ENCODE data around the gene CDCA5.

Gene CDCA5

GRCh38 chr11:65060913-65061408 is 22.9 kb downstream of the CDCA5 start:
- no peak overlapping the region for H3K4me2 ChIP-seq (ENCODE audit: low read depth, low read length, poor library complexity, severe bottlenecking)
- no peaks in the 10 kb centered on the region for H3K36me3 ChIP-seq (ENCODE audit: insufficient read depth, low read length)
- no peaks in the 10 kb centered on the region for H4K20me1 ChIP-seq (ENCODE audit: insufficient read depth, low read length, poor library complexity, severe bottlenecking)
- H3K79me2 ChIP-seq (ENCODE audit: insufficient read depth, low read length), result no peaks in the 10 kb centered on the region
- H3K4me1 ChIP-seq (ENCODE audit: insufficient read depth, low read length, poor library complexity, severe bottlenecking), result no peaks in the 10 kb centered on the region
- H2AFZ ChIP-seq (ENCODE audit: low read length), result no peak overlapping the region
- H3K4me3 ChIP-seq (ENCODE audit: low read length, poor library complexity, severe bottlenecking), result no peak overlapping the region
- H3F3A ChIP-seq (ENCODE audit: low read depth), result no peaks in the 10 kb centered on the region
- no peaks in the 10 kb centered on the region for H3K27me3 ChIP-seq (ENCODE audit: insufficient read depth, low read length, poor library complexity, severe bottlenecking)
- no peaks in the 10 kb centered on the region for H3K9me3 ChIP-seq (ENCODE audit: insufficient read depth, low read depth, low read length)
- H3K9me2 ChIP-seq (replicated peaks; ENCODE audit: low read depth, low read length), result no peaks in the 10 kb centered on the region
- H3K9ac ChIP-seq (ENCODE audit: low read depth, low read length, poor library complexity, severe bottlenecking), result no peak overlapping the region
- TF ChIP-seq CTCF (conservative IDR thresholded peaks at IDR 0.05; ENCODE audit: low read length), result peak; percentile 45
- no peak for TF ChIP-seq EZH2phosphoT487 (IDR thresholded peaks at IDR 0.05; ENCODE audit: borderline replicate concordance)

GRCh38 chr11:65059959-65060824 is 23.6 kb downstream of the CDCA5 start:
- Histone ChIP-seq H3K9ac (ENCODE audit: low read depth, low read length, poor library complexity, severe bottlenecking) (no peak overlapping the region), H3K27me3 (ENCODE audit: insufficient read depth, low read length, poor library complexity, severe bottlenecking) (no peaks in the 10 kb centered on the region), H3K4me2 (ENCODE audit: low read depth, low read length, poor library complexity, severe bottlenecking) (no peak overlapping the region), H3K79me2 (ENCODE audit: insufficient read depth, low read length) (no peaks in the 10 kb centered on the region), H4K20me1 (ENCODE audit: insufficient read depth, low read length, poor library complexity, severe bottlenecking) (no peaks in the 10 kb centered on the region), H3K4me3 (ENCODE audit: low read length, poor library complexity, severe bottlenecking) (no peak overlapping the region), H3K9me3 (ENCODE audit: insufficient read depth, low read depth, low read length) (no peaks in the 10 kb centered on the region), H3K4me1 (ENCODE audit: insufficient read depth, low read length, poor library complexity, severe bottlenecking) (no peaks in the 10 kb centered on the region), H3K36me3 (ENCODE audit: insufficient read depth, low read length) (no peaks in the 10 kb centered on the region), H3F3A (ENCODE audit: low read depth) (no peaks in the 10 kb centered on the region), H2AFZ (ENCODE audit: low read length) (peak overlapping the region; percentile 32; the same call in 1 of the 2 replicates), H3K9me2 (replicated peaks; ENCODE audit: low read depth, low read length) (no peaks in the 10 kb centered on the region)
- TF ChIP-seq CTCF (conservative IDR thresholded peaks at IDR 0.05; ENCODE audit: low read length) (no peak), EZH2phosphoT487 (IDR thresholded peaks at IDR 0.05; ENCODE audit: borderline replicate concordance) (no peak)

- no peak overlapping the region for H3K4me2 ChIP-seq (ENCODE audit: low read depth, low read length, poor library complexity, severe bottlenecking)
- no peaks in the 10 kb centered on the region for H3F3A ChIP-seq (ENCODE audit: low read depth)
- H3K27me3 ChIP-seq (ENCODE audit: insufficient read depth, low read length, poor library complexity, severe bottlenecking), result no peaks in the 10 kb centered on the region
- H3K36me3 ChIP-seq (ENCODE audit: insufficient read depth, low read length), result no peaks in the 10 kb centered on the region
- TF ChIP-seq EZH2phosphoT487 (IDR thresholded peaks at IDR 0.05; ENCODE audit: borderline replicate concordance) (no peak), CTCF (conservative IDR thresholded peaks at IDR 0.05; ENCODE audit: low read length) (no peak)
- no peak overlapping the region; the same call in 1 of the 2 replicates for H2AFZ ChIP-seq (ENCODE audit: low read length)
- no peaks in the 10 kb centered on the region for H3K79me2 ChIP-seq (ENCODE audit: insufficient read depth, low read length)
- no peaks in the 10 kb centered on the region for H3K9me3 ChIP-seq (ENCODE audit: insufficient read depth, low read depth, low read length)
- no peaks in the 10 kb centered on the region for H3K4me1 ChIP-seq (ENCODE audit: insufficient read depth, low read length, poor library complexity, severe bottlenecking)
- no peak overlapping the region for H3K9ac ChIP-seq (ENCODE audit: low read depth, low read length, poor library complexity, severe bottlenecking)
- no peaks in the 10 kb centered on the region for H4K20me1 ChIP-seq (ENCODE audit: insufficient read depth, low read length, poor library complexity, severe bottlenecking)
- no peak overlapping the region for H3K4me3 ChIP-seq (ENCODE audit: low read length, poor library complexity, severe bottlenecking)
- H3K9me2 ChIP-seq (replicated peaks; ENCODE audit: low read depth, low read length), result no peaks in the 10 kb centered on the region
These were observed 24.3 kb downstream of the CDCA5 start for GRCh38 chr11:65059523-65059922.

Measured in Loucy (cell line).